Stimulated activated CD8-positive, alpha-beta memory T cell treated with anti-CD3 and anti-CD28 coated beads, Interleukin-15, amount 100 ng/mL, for 24 hours (primary cell): ENCODE data around the gene GPC5.
"Not testable (repeated sequence)": the region's sequence is repeated elsewhere in the genome, so short reads cannot be mapped to it uniquely, and the experiment has no call there.

ENCODE experiments used
- DNase-seq: peaks from one replicate; pipeline ENCODE4 v3.0.0-alpha.2; 2020; ENCODE audit warnings: low read depth

The GPC5 gene

GRCh38 chr13:92270990-92271389, 872.6 kb downstream of the GPC5 start:
- DNase-seq, result no peak

GRCh38 chr13:92272177-92272576, 873.8 kb downstream of the GPC5 start:
- DNase-seq, result no peak

GRCh38 chr13:92280986-92281385, 882.6 kb downstream of the GPC5 start:
- DNase-seq, result not testable (repeated sequence)

DNA sequence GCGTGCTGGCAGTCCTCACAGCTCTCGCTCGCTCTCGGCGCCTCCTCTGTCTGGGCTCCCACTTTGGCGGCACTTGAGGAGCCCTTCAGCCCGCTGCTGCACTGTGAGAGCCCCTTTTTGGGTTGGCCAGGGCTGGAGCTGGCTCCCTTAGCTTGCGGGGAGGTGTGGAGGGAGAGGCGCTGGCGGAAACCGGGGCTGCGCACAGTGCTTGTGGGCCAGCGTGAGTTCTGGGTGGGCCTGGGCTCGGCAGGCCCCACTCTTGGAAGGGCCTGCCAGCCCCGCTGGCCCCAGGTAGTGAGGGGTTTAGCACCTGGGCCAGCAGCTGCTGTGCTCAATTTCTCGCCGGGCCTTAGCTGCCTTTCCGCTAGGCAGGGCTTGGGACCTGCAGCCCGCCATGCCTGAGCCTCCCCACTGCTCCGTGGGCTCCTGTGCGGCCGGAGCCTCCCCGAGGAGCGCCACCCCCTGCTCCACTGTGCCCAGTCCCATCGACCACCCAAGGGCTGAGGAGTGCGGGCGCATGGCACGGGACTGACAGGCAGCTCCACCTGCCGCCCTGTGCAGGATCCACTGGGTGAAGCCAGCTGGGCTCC, 892.4 kb downstream of the GPC5 start:
- not testable (repeated sequence) for DNase-seq

- not testable (repeated sequence) for DNase-seq
These were observed 896.1 kb downstream of the GPC5 start for GRCh38 chr13:92294533-92294932.

DNA sequence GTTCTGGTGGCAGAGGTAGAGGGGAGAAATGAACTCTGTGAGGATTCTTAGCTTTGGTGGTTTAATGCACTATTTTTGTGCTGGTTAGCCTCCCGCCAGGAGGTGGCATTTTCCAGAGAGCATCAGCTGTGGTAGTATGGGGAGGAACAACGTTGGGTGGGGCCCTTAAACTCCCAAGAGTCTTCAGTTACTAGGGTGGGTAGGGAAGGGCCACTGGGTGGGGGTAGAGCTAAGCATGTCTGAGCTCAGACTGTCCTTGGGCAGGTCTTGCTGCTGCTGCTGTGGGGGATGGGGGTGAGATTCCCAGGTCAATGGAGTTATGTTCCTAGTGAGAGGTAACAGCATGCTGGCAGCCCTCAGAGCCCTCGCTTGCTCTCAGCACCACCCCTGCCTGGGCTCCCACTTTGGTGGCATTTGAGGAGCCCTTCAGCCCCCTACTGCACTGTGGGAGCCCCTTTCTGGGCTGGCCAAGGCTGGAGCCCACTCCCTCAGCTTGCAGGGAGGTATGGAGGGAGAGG, 897.8 kb downstream of the GPC5 start:
- not testable (repeated sequence) for DNase-seq

DNA sequence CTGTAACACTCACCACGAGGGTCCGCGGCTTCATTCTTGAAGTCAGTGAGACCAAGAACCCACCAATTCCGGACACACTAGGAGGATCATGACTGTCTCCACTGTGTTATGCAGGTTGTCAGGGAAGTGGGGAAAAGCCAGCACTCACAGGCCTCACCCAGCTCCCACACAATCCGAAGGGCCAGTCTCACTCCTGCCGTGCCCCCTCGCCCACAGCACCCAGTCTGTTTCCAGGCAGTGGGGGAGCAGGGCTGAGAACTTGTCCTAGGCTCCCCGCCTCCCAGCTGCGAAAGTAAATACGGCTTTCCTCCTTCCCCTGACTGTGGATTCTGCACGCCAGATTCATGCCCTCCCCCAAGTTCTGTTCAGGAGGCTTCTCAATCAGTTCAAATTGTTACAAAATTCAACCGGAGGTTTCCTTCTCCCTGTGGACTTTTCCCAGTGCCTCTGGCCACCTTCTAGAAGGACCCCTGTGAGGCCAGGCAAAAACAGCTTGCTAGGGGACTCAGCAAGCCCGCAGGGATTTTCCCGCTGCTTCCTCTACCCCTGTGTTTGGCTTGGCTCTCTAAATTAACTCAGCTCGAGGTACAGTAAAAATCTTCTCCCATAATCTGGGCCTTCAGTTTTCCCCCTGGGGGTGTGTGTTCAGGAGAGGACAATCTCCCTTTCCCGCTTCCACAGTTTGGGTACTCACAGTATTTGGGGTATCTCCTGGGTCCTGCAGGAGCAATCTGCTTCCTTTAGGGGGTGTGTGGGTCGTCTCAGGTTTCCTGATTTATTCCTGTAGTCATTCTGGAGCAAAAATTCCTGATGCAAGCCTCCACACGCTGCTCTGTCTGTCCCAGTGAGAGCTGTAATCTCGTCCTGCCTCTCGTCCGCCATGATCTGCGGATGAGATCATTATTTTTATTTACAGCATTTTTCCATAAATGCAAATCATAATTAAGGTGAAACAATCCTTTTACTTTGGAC, 899.8 kb downstream of the GPC5 start:
- DNase-seq, result no peak

- DNase-seq, result no peak
These were observed 902.2 kb downstream of the GPC5 start for GRCh38 chr13:92300651-92301050.

DNA sequence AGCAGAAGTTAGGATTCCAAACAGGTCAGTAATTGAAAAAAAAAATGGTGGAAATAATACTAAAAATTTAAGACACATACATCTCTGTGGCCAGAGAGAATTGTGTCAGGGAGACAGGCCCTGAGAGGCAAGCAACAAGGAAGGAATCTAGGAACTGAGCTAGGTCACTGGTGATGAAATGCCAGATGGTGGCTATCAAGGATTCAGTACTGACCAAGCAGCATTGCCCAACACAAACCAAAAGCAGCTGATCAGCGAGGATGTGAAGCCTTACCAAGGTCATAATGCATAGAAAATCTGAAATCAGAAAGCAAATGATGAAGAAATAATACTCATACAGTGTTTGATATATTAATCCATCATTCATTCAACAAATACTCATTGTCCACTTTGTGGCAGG, 905.0 kb downstream of the GPC5 start:
- DNase-seq, result no peak

DNA sequence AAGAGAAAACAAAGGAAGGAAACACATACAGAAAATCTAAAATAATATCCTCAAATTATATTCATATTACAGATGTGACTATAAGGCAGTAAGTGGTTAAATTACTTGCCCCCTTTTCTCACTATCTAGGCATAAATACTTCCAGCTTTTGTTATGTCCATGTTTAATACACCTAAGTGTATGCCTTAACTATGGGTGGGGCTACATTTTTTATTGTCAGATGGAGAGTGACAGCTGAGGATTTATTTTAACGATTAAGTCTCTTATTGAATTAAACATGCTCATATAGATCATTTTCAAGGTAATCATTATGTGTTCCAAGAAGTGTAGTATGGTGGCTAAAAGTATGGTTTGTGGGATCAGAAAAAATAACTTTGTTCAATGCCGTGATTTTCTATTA, 909.3 kb downstream of the GPC5 start:
- DNase-seq, result no peak

GRCh38 chr13:92312823-92313222, 914.4 kb downstream of the GPC5 start:
- DNase-seq, result no peak

- DNase-seq, result no peak
These were observed 915.0 kb downstream of the GPC5 start for GRCh38 chr13:92313382-92313781.

DNA sequence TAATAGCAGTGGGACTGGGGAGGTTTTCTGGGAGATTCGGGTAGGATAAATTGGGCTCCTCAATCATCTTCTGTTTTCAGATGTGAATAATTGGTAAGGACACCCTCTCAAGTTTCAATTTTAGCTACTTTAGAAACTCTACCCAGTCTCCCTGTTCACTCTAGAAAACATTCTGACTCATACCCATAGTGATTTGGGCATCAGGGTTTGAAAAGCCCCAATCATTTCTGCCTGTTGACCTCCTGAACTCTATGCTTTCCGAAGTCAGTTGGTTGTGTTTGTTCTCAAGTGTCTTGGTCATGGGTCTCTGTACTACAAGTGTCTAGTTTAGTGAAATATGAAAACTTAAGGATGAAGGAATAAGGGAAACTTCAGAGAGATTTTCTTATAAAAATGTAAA, 916.8 kb downstream of the GPC5 start:
- no peak for DNase-seq

GRCh38 chr13:92316030-92316429, 917.6 kb downstream of the GPC5 start:
- DNase-seq, result no peak

DNA sequence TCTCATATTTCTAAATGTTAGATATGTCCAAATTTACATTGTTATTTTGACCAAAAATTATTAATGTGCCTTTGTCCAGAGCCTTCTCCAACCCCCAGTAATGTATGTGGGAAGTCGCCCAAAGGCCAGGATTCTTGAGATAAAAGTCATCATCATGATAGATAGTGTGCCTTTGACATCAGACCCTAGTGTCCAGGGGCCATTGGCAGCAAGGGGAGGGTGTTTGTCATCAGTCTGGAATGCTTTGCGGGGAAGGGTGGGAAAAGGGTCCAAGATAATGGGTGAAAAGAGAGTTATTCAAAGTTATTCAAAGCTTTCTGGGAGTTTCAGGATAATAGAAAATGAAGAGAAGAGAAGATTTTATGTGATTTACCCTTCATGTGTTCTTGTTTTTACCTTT, 918.6 kb downstream of the GPC5 start:
- DNase-seq, result no peak

- no peak for DNase-seq
These were observed 921.9 kb downstream of the GPC5 start for GRCh38 chr13:92320323-92320722.

DNA sequence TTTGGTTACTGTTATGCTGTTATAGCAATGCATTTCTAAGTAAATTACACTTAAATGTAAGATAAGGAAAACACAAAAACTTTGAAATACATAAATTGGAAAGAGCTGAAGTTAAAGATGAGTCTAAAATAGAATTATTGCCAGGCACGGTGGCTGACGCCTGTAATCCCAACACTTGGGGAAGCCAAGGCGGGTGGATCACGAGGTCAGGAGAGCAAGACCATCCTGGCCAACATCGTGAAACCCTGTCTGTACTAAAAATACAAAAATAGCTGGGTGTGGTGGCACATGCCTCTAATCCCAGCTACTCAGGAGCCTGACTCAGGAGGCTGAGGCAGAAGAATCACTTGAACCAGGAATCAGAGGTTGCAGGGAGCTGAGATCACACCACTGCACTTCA, 922.8 kb downstream of the GPC5 start:
- no peak for DNase-seq

GRCh38 chr13:92345627-92346026, 947.2 kb downstream of the GPC5 start:
- no peak for DNase-seq

DNA sequence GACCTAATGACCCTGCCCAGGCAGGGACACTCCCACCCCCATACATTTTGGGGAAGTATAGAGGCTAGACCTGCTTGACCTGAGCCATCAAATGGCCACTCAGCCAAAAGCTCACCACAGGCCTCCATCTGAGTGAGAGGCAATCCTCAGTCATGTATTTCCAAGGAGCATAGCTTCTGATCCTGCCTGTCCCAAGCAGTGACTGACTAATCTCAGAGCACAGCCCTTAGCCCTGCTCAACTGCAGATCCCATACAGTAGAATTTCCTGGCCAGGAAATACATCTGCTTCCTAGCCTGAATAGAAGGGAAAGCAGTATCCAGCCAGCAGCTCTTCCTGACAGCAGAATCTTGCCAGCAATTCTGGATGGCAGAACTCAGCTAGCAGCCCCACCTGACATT, 947.6 kb downstream of the GPC5 start:
- DNase-seq, result no peak

DNA sequence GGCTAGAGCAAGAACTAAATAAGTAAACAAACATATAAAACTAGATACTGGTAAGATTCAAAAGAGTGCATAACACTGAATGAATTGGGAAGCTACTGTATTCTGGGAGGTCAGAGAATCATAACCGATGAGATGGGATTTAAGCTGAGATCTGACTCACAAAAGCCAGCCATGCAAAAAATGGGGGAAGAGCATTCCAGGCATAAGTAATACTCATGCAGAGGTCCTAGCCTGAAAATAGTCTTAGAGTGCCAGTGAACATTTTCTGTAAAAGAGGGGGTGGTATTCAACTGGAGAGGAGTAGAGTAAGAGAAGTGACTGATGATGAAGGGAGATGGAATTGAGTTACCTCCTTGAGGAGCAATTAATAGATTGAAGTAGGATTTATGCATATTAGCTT, 956.2 kb downstream of the GPC5 start:
- DNase-seq, result no peak

DNA sequence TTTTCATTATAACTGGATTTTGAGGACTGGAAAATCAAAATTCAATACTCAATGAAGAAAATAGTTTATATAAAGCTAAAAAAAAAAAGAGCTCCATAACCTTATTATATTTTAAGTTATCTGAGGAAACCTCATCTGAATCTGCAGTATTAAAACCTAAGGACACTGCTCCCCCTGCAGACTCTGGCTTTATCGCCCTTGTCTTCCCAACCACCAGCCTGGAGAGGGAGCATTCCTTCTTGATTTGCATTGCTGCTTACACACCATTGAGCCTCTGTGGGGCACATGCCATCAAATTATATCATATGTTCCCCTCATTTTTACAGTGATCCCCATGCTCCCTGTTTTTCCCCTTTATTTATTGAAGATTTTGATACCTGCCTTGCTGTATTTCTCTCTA, 956.8 kb downstream of the GPC5 start:
- DNase-seq, result no peak

DNA sequence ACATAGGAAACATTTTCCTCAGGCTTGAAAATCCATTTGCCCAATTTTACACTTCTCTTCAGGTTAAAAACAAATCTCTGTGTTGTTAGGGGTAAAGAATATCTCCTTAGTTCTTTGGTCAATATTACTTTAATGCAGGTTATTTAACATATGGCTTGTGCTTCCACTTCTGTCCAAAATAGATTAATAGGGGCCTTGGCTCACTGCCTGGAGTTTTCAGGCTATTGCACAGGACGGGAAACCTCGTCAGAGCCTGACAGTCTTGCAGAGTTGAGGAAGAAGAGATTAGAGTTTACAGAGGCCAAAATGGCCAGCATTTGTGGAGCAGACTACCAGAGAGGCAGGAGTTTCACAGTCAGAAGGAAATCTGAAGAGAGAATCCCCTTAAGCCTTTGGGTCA, 964.3 kb downstream of the GPC5 start:
- no peak for DNase-seq

DNA sequence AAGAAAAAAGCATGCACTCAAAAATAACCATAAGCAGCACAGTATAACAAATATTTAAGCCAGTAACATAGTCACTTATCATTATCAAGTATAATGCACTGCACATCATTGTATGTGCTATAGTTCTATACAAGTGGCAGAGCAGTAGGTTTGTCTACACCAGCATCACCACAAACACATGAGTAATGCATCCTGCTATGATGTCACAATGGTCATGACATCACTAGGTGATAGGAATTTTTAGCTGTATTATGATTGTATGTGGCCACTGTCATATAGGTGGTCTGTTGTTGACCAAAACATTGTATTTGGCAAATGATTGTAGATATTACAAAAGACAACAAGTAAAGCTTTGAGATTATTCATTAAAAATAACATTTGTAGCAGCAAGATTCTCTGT, 967.5 kb downstream of the GPC5 start:
- no peak for DNase-seq
